ENCODE data around the gene TAS2R10.

Gene TAS2R10

DNA sequence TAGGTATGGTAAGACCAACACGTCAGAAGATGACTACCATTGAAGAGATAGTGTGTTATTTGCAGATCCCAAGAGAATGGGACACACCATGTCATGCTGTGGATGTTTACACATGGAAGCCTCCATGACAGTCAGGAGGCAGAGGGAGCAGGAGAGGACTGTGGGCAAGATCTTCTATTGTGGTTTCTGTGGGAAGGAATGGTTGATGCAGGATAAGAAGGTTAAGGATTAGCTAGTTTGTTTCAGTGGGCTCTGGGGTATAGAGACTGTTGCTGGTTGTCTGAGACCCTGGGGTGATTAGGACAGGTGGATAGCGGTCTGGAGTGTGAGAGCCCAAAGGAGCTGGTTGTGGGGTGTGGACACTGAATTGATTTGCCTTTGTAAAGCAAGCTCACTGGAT is 47.1 kb downstream of the TAS2R10 start:
- DNase-seq (ENCODE audit: low spot score) = no peak
